ENCODE data around the gene LRRN4CL. TPM values are rescaled to one million over a fixed set of nuclear protein-coding genes. Genes with fewer than 3 reads are reported as not detected.
"Not testable (repeated sequence)": the region's sequence is repeated elsewhere in the genome, so short reads cannot be mapped to it uniquely, and the experiment has no call there.

The LRRN4CL gene
- total RNA-seq (2014; rRNA removed; shearing (Covaris generic)), result 0.07 and 0.12 TPM in 2 replicates

DNA sequence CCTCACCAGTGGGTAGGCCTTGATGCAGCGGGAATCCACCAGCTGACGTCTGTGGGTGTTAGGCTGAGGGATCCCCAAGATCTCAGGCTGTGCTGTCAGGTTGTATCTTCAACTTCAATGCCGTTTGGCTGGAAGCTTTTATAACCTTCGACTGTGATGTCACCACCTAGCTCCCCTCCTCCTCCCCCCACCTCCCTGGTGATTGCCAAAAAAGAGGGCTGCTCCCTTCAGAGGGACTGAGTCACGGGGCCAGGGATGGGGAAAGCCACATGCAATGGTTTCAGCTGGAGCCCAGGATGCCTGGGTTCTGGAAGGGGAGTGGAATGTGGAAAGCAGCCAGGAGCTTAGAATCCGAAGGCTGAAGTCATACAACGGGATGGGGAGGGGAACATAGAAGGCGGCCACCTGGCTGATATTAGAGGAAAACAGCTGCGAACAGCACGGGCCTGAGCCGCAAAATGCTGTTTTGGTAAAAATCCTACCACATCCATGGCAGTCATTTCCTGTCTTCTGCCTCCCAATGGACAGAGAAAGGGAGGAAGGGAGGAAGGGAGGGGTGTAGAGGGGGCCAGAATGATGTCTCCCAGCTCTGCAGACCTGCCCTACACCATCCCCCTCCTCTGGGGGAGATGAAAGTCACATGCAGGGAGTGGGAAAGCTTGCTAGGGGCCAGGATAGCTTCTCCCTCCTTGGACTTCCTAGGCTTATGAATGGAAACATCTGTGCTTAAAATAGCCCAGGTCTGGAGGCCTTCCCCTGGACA is at the start of gene LRRN4CL:
LRRN4CL (minus strand) TSS at position 110 of the 763 bp plus-strand sequence. CDS start 1,022 bp downstream, outside the sequence.
- in situ Hi-C loops (cut with HindIII; ENCODE audit: low sequenced_read_pairs), result no loop called here
- DNase-seq (ENCODE audit: low spot score), result peak; percentile 41

DNA sequence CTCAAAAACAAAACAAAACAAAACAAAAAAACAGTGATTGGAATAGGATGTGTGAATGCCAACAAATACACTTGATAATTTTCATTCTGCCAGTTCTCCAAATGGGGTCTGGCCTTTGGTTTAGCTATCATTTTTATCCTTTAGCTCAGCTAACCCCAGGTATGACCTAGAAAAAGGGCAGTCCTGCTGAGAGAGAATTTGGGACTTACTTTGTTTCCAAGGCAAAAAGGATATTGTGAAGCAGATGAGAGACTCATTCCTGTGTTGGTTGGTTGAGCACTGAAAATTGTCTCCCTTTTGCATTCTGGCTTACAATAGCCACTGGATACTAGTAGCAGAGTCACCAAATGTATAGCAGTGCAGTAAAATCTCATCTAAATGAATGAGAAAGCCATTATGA is 47.9 kb upstream of the LRRN4CL start:
- in situ Hi-C loops (cut with HindIII; ENCODE audit: low sequenced_read_pairs), result no loop called here
- DNase-seq (ENCODE audit: low spot score), result peak; percentile 72

DNA sequence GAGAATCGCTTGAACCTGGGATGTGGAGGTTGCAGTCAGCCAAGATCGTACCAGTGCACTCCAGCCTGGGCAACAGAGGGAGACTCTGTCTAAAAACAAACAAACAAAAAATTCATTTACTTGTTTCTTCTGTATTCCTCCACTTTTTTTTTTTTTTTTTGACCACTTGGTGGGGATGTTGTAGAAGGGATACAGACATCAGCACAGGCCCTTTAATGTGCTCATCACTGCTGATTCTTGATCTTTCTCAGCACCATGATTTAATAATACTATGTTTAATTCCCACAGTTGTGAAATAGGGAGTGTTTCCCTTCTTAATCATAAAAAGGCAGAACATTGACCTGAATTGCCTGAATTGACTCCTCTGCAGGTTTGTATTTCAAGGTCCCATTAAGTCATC is 43.5 kb upstream of the LRRN4CL start:
- DNase-seq (ENCODE audit: low spot score), result peak; percentile 58
- in situ Hi-C loops (cut with HindIII; ENCODE audit: low sequenced_read_pairs), result no loop called here

DNA sequence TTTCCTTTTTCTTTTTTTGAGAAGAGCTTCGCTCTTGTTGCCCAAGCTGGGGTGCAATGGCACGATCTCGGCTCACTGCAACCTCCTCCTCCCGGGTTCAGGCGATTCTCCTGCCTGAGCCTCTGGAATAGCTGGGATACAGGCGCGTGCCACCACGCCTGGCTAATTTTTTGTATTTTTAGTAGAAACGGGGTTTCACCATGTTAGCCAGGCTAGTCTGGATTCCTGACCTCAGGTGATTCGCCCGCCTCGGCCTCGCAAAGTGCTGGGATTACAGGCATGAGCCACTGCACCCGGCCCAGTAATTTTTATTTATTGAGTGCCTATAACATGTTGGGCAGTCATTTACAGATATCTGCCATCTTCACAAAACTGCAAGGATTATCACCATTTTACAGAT is 40.7 kb upstream of the LRRN4CL start:
- in situ Hi-C loops (cut with HindIII; ENCODE audit: low sequenced_read_pairs), result not testable (repeated sequence)

DNA sequence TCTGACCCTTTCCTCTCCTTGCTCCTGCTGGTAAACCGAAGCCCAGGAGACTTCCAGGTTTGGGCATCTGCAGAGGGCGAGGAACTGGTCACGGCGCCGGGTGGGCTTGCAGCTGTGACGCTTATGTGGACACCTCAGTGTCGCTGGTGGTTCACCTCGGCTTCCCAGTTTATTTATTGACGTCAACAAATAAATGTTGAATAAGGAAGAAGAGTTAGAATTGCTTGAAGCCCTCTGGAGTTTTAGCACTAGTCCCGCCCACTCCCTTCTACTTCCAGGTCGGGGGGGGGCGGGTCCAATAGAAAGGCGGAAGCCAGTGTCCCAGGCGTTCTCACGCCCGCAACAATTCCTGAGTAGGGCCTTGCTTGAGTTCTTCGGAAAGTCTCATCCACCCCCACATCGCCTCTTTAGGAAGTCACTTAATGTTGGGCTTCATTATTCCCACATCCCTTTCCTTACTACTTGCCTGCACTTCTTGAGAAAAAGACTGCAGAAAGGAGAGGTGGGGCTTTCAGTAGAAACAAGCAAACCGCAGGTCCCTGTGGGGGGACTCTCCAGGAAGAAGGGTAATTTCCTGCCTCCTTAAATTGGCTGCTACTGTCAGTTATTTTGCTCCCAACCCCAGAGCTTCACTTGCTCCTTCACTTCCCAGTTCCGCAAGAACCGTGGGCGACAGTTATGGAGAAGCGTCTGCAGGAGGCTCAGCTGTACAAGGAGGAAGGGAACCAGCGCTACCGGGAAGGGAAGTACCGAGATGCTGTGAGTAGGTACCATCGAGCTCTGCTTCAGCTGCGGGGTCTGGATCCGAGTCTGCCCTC is 39.0 kb upstream of the LRRN4CL start, which contains the start of gene TTC9C:
TTC9C (plus strand) TSS at position 316 of the 818 bp plus-strand sequence; CDS start at position 679, 363 bp downstream.
- peak; percentile 94 for DNase-seq (ENCODE audit: low spot score)
- in situ Hi-C loops (cut with HindIII; ENCODE audit: low sequenced_read_pairs), result no loop called here

More for the DNA sequence above, 40.7 kb upstream of the LRRN4CL start:
- not testable (repeated sequence) for DNase-seq (ENCODE audit: low spot score)

DNA sequence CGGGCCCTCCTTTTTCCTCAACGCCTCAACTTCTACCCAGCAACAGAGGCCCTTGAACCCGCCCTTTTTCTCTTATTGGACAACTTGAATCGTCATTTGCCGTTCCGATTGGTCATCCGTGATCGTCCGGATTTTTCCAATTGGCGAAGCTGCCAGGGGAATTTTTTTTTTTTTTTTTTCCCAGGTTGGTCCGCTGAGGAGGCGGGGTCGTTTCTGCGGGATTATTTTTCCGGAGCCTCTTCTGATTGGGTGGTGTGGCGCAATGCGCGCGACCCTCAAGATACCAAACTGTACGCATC is 38.5 kb upstream of the LRRN4CL start:
- in situ Hi-C loops (cut with HindIII; ENCODE audit: low sequenced_read_pairs), result no loop called here
- DNase-seq (ENCODE audit: low spot score), result peak; percentile 97

DNA sequence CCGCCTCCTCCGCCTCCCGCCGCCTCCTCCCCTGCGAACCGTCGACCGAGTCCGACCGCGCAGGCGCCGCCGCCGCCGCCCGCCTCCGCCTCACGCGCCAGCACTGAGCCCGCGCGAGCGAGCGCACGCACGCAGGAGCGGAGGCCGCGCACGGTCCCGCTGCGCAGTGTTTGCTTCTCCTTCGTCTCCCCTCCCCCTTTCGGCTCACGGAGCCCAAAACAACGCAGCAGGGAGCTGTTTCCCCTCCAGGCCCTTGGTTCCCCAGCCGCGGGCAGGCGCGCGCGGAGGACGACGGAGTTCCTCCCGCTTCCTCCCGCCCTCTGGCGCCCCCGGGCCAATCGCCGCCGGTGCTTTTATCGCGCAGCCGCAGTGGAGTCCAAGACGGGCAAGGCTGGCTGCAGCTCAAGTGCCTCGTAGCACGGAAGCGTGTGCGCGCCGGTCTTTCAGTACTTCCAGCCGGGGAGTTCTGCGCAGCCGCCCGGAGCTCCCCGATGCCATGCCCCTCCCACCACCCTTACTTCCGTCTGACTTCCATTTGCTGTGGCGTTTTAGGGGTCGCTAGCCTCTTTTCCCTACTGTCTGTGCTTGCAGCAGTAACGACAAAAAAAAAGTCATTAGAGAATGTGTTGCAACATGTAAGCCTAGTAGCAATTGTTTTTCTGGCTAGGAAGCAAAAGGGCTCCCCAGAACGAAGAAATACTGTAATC is 38.0 kb upstream of the LRRN4CL start, which contains the start of gene HNRNPUL2:
HNRNPUL2 (minus strand) TSS at position 293 of the 707 bp plus-strand sequence. CDS start 301 bp downstream, outside the sequence.
- DNase-seq (ENCODE audit: low spot score), result peak; percentile 98
- in situ Hi-C loops (cut with HindIII; ENCODE audit: low sequenced_read_pairs), result no loop called here

DNA sequence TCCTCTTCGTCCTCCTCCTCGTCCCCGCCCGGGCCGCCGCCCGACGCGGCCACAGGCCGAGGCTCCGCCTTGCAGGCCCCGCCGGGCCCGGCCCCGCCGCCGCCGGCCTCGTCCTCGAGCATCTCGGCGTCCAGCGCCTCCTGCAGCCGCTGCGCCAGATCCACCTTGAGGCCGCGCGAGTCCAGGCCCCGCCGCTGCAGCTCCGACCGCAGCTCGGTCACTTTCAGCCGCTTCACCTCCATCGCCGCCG is 37.5 kb upstream of the LRRN4CL start:
- peak; percentile 32 for DNase-seq (ENCODE audit: low spot score)
- in situ Hi-C loops (cut with HindIII; ENCODE audit: low sequenced_read_pairs), result no loop called here

DNA sequence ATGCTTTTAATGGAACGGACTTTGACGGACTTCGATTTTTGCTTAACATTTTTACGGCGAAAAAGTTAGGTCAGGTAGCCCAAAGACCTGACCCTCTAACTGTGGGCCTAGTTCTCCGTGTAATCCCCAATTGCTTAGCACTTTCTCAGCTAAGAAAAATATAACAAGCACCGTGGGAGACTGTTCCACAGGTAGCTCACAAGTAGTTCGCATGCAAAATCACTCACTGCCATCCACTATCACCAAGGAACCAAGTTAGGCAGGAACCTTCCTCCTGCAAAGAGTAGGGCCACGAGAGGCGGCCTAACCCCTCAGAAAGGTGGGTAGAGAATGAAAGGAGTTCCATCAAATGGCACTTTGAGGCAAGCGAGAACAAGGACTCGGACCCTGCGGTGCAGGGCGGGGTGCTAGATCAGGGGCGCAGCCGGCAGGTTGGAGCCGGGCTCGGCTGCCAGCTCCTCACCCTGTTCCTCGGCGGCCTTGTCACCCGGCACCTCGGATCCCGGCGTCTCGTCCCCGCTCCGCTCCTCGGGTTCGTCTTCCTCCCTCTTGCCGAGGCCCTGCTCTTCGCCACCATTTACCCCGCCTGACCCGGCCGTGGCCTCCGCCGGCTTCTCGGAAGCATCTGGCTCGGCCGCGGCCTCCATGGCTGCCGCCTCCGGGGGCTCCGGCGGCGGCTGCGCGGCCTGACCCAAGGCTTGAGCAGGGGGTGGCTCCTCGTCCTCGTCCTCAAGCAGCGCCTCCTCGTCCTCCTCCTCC is 37.0 kb upstream of the LRRN4CL start:
- in situ Hi-C loops (cut with HindIII; ENCODE audit: low sequenced_read_pairs), result no loop called here
- no peak for DNase-seq (ENCODE audit: low spot score)

DNA sequence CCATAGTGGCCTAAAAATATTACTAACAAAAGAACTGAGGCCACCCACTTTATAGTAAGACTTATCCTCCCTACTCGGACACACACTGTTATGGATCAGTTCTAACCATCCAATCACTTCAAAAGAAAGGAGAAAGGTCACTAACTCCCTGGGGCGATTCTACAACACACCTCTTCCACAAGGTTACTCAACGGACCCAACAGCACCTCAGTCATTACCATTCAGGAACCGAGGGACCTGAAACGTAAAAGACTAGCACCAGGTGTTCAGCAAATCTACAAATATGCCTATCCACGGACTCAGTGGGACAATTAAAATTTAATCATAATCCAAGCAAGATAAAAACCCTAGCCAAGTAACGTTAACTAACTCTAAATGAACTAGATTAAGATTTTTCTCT is 36.3 kb upstream of the LRRN4CL start:
- in situ Hi-C loops (cut with HindIII; ENCODE audit: low sequenced_read_pairs), result no loop called here

DNA sequence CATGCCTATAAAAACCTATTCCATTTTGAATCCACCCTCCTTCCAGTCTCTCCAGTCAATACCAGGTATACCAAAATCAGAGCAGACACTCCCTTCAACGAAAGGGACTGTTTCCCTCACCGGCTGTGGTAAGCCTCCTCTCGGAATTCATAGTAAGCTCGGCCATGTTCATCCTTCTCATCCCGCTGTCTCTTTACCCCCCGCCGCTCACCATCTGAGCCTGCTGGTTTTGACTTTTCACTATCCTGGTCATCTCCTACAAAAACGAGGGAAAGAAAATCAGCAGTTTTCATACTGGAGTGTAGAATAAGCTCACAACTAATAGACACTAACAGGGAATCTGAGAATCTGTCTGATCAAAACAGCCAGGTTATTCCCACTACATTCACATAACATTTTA is 34.8 kb upstream of the LRRN4CL start:
- DNase-seq (ENCODE audit: low spot score), result peak; percentile 77
- in situ Hi-C loops (cut with HindIII; ENCODE audit: low sequenced_read_pairs), result no loop called here

More for the DNA sequence above, 36.3 kb upstream of the LRRN4CL start:
- no peak for DNase-seq (ENCODE audit: low spot score)

DNA sequence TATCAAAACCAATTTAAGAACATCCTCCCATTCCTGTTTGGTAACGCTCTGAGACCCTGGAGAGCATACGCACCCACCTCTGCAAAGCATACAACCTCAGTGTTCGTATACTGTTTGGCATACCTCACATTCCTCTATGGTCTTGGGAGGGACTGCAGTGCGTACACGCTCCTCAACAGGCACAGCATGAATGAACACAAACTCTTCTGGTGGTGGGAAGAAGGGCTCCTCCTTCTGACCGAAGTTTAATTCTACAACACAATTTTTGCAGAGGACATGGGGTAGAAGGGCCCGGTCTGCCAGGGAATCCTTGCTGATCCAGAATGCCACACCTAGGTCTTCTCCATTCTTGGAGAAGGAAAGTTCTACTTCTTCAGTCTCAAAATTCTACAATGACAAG is 32.7 kb upstream of the LRRN4CL start:
- in situ Hi-C loops (cut with HindIII; ENCODE audit: low sequenced_read_pairs), result no loop called here
- DNase-seq (ENCODE audit: low spot score), result no peak

DNA sequence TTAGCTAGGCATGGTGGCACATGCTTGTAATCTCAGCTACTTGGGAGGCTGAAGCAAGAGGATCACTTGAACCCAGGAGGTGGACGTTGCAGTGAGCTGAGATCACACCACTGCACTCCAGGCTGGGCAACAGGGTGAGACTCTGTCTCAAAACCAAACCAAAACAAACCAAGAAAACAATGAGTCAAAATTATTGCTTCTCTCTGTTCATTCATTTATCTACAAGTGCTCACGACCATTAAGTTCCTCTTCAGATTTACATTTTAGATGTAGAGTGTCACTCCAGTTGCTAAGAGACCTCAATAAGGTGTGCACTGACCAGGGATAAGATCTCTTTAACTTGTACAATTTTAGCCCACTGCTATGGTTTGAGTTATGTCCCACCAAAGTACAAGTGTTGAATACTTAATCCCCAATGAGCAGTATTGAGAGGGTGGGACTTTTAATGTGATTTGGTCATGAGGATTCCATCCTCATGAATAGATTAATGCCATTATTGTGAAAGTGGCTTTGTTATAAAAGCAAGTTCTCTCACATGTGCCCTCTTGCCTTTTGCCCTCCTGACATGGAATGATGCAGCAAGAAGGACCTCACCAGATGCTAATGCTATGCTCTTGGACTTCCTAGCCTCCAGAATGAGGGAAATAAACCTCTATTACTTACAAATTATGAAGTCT is 30.1 kb upstream of the LRRN4CL start:
- DNase-seq (ENCODE audit: low spot score), result no peak
- in situ Hi-C loops (cut with HindIII; ENCODE audit: low sequenced_read_pairs), result no loop called here

DNA sequence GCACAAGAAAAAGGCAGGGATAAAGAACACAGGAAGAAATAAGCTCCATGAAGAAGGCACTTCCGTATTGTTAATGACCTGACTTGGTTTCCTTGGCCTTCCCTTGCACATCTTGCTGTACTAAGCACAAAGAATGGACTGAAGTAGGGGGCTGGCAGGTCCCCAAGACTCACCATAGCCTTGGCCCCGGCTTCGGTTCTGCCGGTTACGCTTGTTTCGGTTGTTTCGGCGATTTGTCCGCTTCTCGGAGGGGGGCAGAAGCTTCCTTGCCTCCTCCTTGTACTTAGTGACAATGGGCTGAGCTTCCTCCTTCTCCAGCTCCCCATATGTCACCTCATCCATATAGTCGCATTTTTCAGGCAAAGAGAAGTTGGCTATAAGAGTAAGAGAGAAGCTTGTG is 27.5 kb upstream of the LRRN4CL start:
- no peak for DNase-seq (ENCODE audit: low spot score)
- in situ Hi-C loops (cut with HindIII; ENCODE audit: low sequenced_read_pairs), result no loop called here

DNA sequence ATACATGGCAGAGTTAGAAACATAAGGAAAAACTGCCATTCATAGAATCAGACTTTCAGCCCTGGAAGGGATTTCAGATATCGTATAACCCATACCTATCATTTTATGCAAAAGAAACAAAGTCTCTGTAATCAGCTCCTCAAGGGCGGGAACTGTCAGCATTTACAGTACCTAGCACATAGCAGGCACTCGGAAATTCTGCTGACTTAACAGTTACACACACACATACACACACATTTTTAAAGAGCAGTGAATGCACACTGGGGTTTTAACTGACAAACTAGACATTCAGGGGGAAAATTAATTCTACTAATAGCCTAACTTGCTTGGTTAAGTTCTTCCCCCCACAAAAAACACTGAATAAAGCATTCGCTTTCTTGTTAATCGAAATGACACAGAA is 26.9 kb upstream of the LRRN4CL start:
- in situ Hi-C loops (cut with HindIII; ENCODE audit: low sequenced_read_pairs), result no loop called here
- no peak for DNase-seq (ENCODE audit: low spot score)

DNA sequence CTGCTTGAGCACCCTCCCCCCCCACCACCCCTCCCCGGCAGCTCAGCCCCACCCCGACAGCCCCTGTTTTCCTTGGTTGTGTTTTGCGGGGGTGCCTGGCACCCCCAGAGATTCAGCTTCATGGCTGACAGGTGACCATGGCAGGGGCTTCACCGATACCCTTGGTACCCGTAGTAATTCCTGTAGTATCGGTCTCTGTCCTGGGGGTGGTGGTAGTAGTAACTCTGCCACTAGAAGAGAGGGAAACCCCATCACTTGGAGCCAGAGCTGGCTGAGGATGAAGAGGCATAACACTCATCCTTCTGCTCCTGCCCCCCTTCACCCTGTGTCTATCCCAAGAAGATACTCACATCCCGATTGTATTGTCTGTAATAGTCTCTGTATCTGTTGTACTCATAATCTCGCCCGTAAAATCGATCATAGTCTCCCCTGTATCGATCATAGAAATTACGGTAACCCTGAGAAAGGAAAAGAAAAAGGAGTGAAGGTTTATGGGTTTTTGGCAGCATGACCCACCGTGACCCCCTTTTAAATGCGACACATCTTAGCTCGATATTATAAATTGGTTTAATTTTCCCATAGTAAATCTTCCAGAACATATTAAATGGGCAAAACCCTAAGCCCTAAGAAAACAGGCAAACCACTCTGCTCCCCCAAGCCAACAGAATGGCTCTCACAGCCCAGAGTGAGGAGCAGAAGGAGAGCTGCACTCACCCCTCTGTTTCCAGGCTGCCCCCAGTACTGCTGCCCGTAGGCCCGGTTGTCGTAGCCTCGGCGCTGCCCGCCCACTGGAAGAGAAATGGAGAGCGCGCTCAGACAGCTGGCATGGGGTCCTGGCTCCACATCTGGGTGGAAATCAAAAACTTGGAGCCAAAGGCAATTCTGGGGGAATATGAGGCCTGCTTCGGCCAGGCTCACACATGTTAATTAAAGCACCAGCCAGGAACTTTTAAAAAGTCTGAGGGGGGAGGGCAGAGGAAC is 26.1 kb upstream of the LRRN4CL start:
- no peak for DNase-seq (ENCODE audit: low spot score)
- in situ Hi-C loops (cut with HindIII; ENCODE audit: low sequenced_read_pairs), result no loop called here

DNA sequence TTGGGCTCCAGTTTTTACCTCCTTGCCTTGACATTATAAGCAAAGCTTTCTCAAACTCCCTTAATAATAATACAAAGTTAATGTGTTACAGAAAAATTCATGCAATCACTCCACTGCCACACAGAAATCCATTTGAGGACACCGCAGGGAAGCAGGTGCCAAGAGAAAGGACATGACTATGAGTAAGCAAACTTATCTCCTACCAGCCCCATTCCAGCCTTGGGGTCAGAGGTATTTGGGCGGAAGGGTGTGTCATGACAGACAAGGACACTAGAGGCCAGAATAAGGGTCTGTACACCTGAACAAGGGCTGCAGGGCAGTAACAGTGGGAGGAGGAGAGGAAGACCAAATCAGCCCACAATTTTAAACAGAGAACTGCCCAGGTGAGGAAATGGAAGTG is 24.0 kb upstream of the LRRN4CL start:
- in situ Hi-C loops (cut with HindIII; ENCODE audit: low sequenced_read_pairs), result loop anchor here (5.0 kb wide), 1 partner anchor 41 kb away; the partner anchor contains the start of genes LBHD1 and UQCC3
- DNase-seq (ENCODE audit: low spot score), result no peak

Data from G401 (cell line).